GM19351 (cell line): ENCODE results near the gene COX20.
A peak's percentile ranks its signal among the peaks of the same experiment; 100 is the strongest.

Experiments
- ATAC-seq: cut with Tn5 transposase; IDR thresholded peaks from one replicate; pipeline ENCODE4 v1.9.1; 2021; ENCODE audit warnings: mild to moderate bottlenecking, moderate library complexity; ENCODE audit not compliant: unreplicated experiment

The COX20 gene

DNA sequence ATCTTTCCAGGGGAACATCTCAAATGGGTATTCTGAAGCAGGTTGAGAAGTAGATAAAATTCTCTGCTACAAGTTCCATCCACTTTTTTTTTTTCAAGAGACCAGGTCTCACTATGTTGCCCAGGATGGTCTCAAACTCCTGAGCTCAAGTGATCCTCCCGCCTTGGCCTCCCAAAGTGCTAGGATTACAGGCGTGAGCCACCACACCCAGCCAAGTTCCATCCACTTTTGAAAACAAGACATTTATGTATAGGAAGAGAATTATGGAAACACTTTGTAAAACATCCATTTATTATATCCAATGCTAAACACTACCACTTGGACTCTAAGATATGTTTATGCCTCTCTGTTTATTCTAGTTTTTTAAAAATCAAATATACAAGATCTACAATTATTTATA lies 15.4 kb downstream of the COX20 start:
- ATAC-seq = no peak

- ATAC-seq = no peak
These were observed 16.2 kb downstream of the COX20 start for GRCh38 chr1:244851546-244852231.

DNA sequence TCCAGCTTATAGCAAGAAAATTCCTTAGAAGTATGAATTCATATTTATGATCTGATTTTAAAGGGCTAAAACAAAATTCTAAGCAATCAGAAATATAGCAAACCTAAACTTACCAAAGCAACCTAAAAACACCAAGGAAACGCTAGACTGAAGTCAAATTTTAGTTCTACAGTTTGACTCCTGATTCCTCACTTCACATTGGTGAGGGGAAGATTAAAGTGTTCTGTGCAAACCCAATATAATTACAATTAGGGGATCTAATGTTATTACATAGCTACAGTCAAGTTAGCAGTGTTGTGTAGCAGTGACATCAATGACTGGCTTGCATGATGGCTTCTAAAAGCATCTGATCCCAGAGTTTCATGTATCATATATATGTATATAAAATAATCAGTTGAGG lies 17.2 kb downstream of the COX20 start:
- ATAC-seq = no peak

- no peak for ATAC-seq
These were observed 18.7 kb downstream of the COX20 start for GRCh38 chr1:244854166-244854565.

- no peak for ATAC-seq
These were observed 19.6 kb downstream of the COX20 start for GRCh38 chr1:244854865-244855578.

GRCh38 chr1:244857761-244858160 lies 22.3 kb downstream of the COX20 start:
- ATAC-seq = no peak

- ATAC-seq = no peak
These were observed 22.9 kb downstream of the COX20 start for GRCh38 chr1:244858357-244858756.

- no peak for ATAC-seq
These were observed 24.6 kb downstream of the COX20 start for GRCh38 chr1:244860078-244860477.

GRCh38 chr1:244860914-244861610 lies 25.6 kb downstream of the COX20 start:
- no peak for ATAC-seq

DNA sequence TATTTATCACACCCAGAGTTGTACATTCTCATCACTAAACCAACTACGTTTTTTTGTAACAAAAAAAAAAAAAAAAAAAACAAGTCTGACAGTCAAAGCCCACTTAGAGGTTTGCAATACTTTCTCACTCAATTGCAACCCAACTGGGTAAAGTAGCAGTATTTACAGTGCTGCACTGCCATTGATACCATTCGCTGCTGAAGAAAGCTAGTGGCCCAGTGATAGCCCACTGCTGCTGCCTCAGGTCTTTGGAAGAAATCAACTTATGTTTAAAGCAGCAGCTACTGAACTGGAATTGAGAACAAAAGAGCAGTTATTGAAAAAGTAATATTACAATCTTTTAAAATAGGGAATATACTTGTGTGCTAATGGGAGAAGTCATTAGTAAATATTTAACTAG lies 26.2 kb downstream of the COX20 start:
- no peak for ATAC-seq

DNA sequence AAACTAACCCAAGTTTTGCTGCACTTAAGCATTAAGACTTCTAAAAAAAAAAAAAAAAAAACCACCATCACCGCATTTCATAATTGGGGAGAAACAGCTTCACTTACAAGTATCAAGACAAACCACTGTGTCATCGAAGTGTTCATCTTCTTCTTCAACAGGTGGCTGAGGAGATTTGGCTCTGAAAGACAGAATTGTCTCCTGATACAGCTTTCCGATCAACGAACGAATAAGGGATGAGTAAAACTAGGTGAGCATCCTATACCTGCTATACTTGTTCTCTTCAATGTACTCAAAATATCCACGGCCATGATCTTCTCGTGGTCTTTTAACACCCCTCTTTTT lies 26.9 kb downstream of the COX20 start:
- ATAC-seq = no peak

DNA sequence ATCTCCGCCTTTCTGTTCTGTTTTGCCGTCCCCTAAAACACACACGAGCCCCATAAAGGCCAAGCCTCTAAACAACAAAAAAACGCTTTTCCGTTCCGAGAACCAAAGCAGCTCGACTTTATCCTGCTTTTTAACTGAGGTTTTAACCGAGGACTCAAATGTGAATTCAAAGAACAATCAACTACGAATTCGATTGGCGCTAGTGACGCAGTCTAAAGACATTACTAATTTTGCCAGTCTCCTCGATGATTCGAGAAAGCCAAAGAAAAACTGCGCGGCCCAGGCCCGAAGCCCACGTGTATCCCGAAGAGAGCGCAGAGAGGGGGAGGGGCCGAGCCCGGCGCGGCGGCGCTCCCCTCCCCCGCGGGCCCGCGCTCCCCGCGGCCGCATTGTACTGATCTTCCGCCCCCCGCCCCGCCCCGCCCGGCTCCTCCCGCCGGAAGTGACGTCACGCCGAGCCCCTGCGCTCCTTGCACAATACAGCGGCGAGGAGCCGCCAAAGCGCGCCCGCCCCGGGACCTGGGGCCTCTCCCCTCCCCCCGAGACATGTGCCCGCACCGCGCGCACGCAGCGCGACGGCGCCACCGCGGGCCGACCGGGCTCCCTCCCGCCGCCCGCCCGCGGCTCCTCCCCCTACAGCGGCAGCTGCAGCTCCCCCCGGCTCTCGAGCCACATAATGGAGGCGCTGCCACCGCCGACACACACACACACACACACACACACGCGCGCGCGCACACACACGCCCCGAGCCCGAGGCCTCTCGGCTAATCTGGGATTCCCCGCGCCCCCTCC lies 27.4 kb downstream of the COX20 start:
- peak; percentile 55 for ATAC-seq

DNA sequence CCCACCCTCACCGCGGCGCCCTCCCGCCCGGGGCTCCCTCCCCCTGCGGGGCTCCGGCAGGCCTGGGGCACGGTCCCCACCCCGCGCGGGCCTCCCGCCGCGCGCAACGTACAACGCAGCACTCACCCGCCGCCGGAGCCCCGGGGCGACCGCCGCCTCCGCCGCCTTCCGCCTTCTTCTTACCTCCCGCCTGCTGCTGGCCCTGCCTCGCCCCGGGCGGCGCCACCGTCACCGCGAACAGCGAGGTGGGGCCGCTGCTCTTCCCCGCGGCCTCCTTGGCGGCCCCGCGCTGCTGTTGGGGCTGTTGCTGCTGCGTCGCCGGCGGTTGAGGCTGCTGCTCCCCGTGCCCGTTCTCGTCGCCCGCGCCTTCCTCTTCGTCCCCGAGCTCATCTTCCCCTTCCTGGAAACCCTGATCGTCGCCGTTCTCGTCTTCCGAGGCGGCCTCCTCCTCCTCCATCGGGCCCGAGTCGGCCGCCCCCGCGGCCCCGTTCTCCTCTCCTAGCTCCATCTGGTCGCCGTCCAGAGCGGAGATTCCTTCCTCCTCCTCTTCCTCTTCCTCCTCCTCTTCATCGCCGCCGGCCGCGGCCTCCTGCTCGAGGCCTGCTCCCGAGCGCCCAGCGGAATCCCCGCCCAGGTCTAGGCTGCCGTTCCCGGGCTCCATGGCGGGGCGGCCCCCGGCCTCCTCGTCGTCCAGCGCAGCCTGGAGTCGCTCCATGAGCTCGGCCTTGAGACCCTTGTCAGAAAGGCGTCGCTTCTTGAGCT lies 28.2 kb downstream of the COX20 start:
- peak; percentile 2 for ATAC-seq

DNA sequence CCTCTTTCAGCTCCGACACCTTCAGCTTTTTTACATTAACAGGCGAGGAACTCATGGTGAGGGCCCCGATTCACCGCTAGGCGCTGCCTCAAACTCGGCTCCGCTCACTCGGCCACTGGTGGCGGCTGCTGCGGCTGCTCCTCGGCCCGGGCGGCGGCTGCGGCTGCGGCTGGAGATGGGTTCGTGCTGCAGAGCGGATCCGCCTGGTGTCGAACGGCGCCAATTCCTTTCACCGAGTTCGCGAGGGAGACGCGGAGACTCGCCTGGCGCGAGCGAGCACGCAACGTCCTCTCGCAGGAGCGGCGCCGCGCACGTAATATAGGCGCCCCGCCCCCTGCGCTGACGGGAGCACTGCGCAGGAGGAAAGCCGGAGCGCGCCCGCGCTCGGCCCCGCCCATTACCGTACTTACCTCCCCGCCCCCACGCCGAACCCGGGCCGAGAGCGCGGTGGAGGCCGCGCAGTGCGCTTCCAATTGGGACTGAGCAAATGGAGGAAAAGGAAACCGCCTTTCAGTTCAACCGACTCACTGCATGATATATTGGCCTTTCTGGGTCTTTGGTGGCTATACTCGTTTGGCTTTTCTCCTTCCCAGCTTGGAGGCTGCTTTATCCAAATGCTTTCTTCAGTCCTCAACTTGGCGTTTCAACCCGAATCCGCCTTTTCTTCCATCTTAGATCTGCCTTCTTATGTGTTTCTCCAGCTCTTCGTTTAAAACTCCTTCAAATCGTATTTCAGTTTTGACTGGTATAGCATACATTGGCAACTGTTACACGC lies 29.0 kb downstream of the COX20 start, which contains the start of gene HNRNPU:
HNRNPU (minus strand) TSS at position 291 of the 775 bp plus-strand sequence; CDS start at position 55, 236 bp downstream.
- ATAC-seq = peak; percentile 60

DNA sequence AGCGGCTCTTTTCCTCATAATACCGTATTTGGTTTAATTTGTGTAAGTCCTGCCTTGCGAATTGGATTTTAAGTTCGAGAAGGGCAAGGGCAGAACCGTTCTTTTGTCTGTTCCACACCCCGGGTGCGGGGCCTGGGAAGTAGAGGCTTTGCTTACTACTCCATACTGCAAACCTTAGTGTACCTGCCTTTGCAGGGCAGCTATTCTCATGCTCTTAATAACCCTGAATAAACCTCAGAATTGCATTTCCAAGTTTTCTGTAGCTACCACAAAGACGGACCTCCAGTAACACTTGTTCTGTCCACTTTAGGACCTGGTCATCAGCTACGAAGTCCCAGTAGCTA lies 29.5 kb downstream of the COX20 start:
- ATAC-seq = no peak

- no peak for ATAC-seq
These were observed 30.4 kb downstream of the COX20 start for GRCh38 chr1:244865820-244866219.

GRCh38 chr1:244866355-244866754 lies 30.9 kb downstream of the COX20 start:
- no peak for ATAC-seq

DNA sequence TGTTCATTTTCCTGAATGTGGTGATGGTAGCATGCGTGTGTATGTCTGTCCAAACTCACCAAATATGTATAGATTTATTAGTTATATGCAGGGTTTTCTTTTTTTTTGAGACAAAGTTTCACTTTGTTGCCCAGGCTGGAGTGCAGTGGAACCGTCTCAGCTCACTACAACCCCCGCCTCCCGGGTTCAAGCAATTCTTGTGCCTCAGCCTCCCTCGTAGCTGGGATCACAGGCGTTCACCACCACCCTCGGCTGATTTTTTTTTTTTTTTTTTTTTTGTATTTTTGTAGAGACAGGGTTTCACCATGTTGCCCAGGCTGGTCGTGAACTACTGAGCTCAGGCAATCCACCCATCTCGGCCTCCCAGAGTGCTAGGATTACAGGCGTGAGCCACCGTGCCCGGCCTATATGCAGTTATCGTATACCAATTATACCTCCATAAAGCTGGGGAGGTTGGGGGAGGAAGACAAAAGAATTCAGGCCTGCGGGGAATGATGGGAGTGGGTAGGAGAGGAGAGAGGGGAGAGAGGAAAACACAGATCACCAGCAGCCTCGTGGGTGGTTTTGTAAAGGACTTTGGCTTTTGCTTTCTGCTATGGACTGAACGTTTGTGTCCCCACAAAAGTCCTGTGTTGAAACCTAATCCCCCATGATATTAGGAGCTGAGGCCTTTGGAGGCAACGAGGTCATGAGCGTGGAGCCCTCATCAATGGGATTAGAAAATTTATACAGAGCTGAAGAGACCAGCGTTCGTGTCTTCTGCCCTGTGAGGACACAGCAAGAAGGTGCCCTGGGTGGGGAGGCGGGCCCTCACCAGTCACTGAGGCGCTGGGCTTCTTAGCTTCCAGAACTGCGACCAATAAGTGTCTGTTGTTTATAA lies 33.3 kb downstream of the COX20 start:
- no peak for ATAC-seq

DNA sequence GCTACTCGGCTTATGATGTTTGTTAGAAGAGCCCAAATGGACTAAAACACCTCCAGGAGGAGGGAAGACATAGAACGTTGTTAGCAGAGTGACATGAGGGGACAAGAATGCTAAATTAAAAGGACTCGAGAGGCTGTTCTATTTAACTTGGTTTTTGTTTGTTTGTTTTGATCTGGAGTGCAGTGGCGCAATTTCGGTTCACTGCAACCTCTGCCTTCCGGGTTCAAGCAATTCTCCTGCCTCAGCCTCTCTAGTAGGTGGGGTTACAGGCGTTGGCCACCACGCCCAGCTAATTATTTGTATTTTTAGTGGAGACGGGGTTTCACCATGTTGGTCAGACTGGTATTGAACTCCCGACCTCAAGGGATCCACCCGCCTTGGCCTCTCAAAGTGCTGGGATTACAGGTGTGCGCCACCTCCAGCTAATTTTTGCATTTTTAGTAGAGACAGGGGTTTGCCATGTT lies 33.9 kb downstream of the COX20 start:
- no peak for ATAC-seq
